ENCODE results near the gene RETREG2. TPM values are rescaled to one million over a fixed set of nuclear protein-coding genes. Genes with fewer than 3 reads are reported as not detected.

RETREG2 gene
- total RNA-seq, 4 donors from 2014 or later, result 37.8 to 226 (median 102) TPM

DNA sequence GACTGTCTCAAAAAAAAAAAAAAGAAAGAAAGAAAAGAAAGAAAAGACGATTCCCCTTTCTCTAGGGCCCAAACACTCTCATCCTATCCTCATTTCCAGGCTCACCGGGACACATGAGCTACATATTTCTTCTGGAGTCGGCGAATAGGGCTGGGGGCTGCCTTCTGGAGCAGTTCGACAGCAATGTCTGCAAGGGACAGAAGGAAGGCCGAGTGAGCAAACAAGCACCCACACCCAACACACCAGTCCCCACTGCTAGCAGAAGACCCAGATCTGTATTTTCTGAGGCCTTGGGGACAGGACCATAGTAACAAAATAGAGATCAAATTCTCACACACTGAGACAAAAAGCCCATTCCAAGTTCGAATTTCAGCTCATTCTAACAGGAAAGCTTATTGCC lies 2.6 kb upstream of the RETREG2 start:
- intact Hi-C loops (cut with DNase I; ENCODE audit: low total_unique reads), result no loop called here

DNA sequence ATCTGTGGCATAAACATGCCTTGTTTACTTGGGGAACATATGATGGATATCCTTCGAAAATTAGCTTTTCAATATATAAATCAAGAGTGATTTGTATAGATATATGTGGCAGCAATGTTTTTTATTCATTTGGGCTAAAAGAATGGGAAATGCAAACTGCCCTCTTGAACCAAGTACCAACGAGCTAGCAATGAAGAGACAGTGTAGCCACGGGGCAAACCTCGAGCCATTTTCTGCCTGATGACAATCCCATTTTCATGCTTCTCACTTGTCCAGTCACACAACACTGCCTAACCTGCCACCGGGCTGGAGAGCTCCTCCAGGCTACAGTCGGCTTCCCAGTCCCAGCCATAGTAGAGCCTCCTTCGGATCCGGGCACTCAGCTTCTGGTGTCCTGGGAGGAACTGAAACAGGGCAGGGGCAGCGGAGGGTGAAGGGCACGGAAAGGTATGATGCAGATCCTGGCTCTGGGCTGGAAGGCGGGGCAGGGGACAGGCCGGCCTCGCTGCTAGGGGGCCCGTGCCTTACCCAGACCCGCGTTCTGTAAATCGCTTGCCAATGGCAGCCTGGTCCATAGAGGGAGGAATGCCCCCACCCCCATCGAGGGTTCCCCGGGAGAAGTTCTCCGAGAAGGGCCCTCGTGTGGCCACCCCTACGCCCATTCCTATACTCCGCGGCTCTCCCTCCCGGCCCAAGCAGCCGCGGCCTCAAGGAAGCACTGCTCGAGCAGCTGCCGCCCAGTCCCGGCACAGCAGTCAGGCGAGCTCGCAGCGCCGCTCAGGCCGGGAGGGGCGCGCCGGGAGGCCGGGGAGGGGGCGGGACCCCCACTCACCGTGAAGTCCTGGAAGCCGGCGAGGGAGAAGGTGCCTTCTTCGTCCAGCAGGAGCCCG lies 1.9 kb upstream of the RETREG2 start:
- Histone ChIP-seq H3K27ac (peak overlapping the region; percentile 93 to 100 (median 96)), H3K9me3 (no peaks in the 10 kb centered on the region), H3K36me3 (peaks cover 0 to 29% (median 14%) of the 10 kb centered on the region in 4 donors), H3K27me3 (no peaks in the 10 kb centered on the region), H3K4me3 (peak overlapping the region; percentile 57 to 100 (median 92)), H3K4me1 (peaks cover 14 to 46% (median 27%) of the 10 kb centered on the region in 4 donors)
- intact Hi-C loops (cut with DNase I; ENCODE audit: low total_unique reads) (loop anchor here (2.0 kb wide), 1 partner anchor 105 kb away; no protein-coding TSS in a partner anchor), in situ Hi-C loops (cut with MboI; ENCODE audit: low pct_ligation_motif_present in 1 of 4, low pct_unique_long_range_greater_than_20kb in 1 of 4, low sequenced_read_pairs in 3 of 4) (loop anchor here in 2 of 4 donors (10.0 kb wide), 1 partner anchor 119 kb away; no protein-coding TSS in a partner anchor)
- WGBS, 2 donors (ENCODE audit: low coverage in 1 of 2), result 2 to 3% methylated on average over 4 to 27 of the region's 45 CpGs
- DNase-seq, result peak; percentile 74
- TF ChIP-seq, protein P1, sequence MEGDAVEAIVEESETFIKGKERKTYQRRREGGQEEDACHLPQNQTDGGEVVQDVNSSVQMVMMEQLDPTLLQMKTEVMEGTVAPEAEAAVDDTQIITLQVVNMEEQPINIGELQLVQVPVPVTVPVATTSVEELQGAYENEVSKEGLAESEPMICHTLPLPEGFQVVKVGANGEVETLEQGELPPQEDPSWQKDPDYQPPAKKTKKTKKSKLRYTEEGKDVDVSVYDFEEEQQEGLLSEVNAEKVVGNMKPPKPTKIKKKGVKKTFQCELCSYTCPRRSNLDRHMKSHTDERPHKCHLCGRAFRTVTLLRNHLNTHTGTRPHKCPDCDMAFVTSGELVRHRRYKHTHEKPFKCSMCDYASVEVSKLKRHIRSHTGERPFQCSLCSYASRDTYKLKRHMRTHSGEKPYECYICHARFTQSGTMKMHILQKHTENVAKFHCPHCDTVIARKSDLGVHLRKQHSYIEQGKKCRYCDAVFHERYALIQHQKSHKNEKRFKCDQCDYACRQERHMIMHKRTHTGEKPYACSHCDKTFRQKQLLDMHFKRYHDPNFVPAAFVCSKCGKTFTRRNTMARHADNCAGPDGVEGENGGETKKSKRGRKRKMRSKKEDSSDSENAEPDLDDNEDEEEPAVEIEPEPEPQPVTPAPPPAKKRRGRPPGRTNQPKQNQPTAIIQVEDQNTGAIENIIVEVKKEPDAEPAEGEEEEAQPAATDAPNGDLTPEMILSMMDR (IDR thresholded peaks at IDR 0.05), result peak in 4 of 5 experiments; percentile 7 to 44 (median 14)
- TF ChIP-seq EP300 (IDR thresholded peaks at IDR 0.05; ENCODE audit: low read depth), result no peak
- no peak for TF ChIP-seq POLR2AphosphoS5 (IDR thresholded peaks at IDR 0.05)
- TF ChIP-seq POLR2A (IDR thresholded peaks at IDR 0.05), result no peak

More for the DNA sequence above, 2.6 kb upstream of the RETREG2 start:
- Histone ChIP-seq H3K27me3 (no peaks in the 10 kb centered on the region), H3K4me1 (peaks cover 14 to 47% (median 27%) of the 10 kb centered on the region in 4 donors), H3K27ac (peak overlapping the region; percentile 93 to 100 (median 96)), H3K9me3 (no peaks in the 10 kb centered on the region), H3K36me3 (peaks cover 0 to 25% (median 11%) of the 10 kb centered on the region in 4 donors), H3K4me3 (peak overlapping the region in 2 of 4 donors; percentile 57 to 87)
- 68 to 73% methylated on average over 4 to 7 of the region's 7 CpGs for WGBS, 2 donors (ENCODE audit: low coverage in 1 of 2)
- in situ Hi-C loops (cut with MboI; ENCODE audit: low pct_ligation_motif_present in 1 of 4, low pct_unique_long_range_greater_than_20kb in 1 of 4, low sequenced_read_pairs in 3 of 4), result loop anchor here in 2 of 4 donors (10.0 kb wide), 1 partner anchor 119 kb away; no protein-coding TSS in a partner anchor
- no peak for DNase-seq
- TF ChIP-seq EP300 (IDR thresholded peaks at IDR 0.05; ENCODE audit: low read depth) (no peak), POLR2A (IDR thresholded peaks at IDR 0.05) (no peak), POLR2AphosphoS5 (IDR thresholded peaks at IDR 0.05) (no peak)
- TF ChIP-seq, protein P1 (IDR thresholded peaks at IDR 0.05), result no peak

- WGBS, 2 donors (ENCODE audit: low coverage in 1 of 2), result 0% methylated on average over 6 to 66 of the region's 69 CpGs
Measured at GRCh38 chr2:219176818-219177551, 1.1 kb upstream of the RETREG2 start, which contains the start of gene CNPPD1. CNPPD1 (minus strand) TSS chr2:219176925; CDS start chr2:219176828, 97 bp downstream.

More at GRCh38 chr2:219176818-219177551, 1.1 kb upstream of the RETREG2 start, which contains the start of gene CNPPD1:
- H3K27me3 ChIP-seq, result no peaks in the 10 kb centered on the region
- peak within 1 kb of the TSS; percentile 57 to 100 (median 92) for H3K4me3 ChIP-seq
- peak within 1 kb of the TSS; percentile 93 to 100 (median 96) for H3K27ac ChIP-seq
- H3K4me1 ChIP-seq, result peaks cover 14 to 48% (median 29%) of the 10 kb centered on the region in 4 donors
- in situ Hi-C loops (cut with MboI; ENCODE audit: low pct_ligation_motif_present in 1 of 4, low pct_unique_long_range_greater_than_20kb in 1 of 4, low sequenced_read_pairs in 3 of 4) (loop anchor here in 2 of 4 donors (10.0 kb wide), 1 partner anchor 118 kb away; no protein-coding TSS in a partner anchor), intact Hi-C loops (cut with DNase I; ENCODE audit: low total_unique reads) (loop anchor here (2.0 kb wide), 1 partner anchor 104 kb away; no protein-coding TSS in a partner anchor)
- TF ChIP-seq EP300 (IDR thresholded peaks at IDR 0.05; ENCODE audit: low read depth), result no peak
- TF ChIP-seq POLR2A (IDR thresholded peaks at IDR 0.05), result peak; percentile 95
- TF ChIP-seq POLR2AphosphoS5 (IDR thresholded peaks at IDR 0.05), result peak; percentile 91 to 98 (median 97)
- TF ChIP-seq, protein P1 (IDR thresholded peaks at IDR 0.05), result peak in 1 of 5 experiments; percentile 0
- H3K36me3 ChIP-seq, result peaks cover 0 to 37% (median 19%) of the 10 kb centered on the region in 4 donors
- peak; percentile 93 for DNase-seq
- H3K9me3 ChIP-seq, result no peaks in the 10 kb centered on the region

All from transverse colon (tissue), 4 donors.